MV-4-11 (cell line): Measurements from ENCODE around the gene GPA33.
"Not testable (repeated sequence)": the region's sequence is repeated elsewhere in the genome, so short reads cannot be mapped to it uniquely, and the experiment has no call there.

Experiments
- DNase-seq: peaks from one replicate; lab custom pipeline; 2025; lab: John Stamatoyannopoulos, UW

GPA33 gene

DNA sequence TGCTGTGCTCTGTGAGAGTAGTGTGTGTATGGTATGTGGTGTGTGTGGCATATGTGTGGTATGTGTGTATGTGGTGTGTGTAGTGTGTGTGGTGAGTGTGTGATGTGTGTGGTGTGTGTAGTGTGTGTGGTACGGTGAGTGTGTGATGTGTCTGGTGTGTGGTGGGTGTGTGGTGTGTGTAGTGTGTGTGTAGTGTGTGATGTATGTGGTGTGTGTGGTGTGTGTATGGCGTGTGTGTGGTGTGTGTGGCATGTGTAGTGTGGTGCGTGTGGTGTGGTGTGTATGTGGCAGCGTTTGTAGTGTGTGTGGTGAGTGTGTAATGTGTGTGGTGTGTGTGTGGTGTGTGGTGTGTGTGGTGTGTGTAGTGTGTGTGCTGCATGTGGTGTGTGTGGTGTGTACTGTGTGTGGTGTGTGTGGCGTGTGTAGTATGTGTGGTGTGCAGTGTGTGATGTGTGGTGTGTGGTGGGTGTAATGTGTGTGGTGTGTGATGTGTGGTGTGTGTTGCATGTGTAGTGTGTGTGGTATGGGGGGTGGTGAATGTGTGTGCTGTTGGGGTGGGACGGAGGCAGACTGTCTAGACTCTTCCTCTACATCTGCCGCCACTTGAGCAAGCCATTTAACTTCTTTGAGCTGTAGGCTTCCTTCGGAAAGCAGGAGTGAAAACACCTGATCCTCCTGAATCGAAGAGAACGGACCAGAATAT is 33.5 kb downstream of the GPA33 start:
- DNase-seq, result no peak

DNA sequence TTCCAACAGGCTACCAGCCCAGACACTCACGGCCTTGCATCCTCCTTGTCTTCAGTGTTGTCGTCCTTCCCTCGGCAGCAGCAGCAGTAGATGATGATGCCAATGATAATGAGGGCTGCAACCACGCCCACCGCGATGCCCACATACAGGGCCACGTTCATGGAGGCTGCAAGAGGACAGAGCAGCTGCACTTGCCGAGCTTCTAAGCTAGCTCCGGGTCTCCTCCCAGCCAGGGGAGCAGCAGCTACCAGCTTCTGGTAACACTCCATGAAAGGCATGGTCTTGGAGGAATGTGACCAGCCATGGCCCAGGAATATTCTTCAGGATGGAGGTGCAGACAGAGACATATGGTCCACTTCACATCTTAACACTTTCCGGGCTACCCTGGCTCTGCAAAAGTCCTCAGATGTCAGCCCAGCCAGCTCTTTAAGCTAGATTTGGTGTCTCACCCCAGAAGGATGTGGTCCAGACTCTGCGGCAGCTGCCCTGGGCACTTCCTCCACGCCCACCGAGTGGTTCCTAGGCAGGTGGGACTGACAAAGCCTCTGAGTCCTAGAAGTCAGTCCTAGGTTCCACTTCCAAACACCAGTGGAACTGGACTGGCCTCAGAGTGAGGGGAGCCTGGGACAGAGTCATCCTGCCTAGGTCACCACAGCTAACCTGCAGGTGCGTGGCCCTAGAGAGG is 35.1 kb downstream of the GPA33 start:
- no peak for DNase-seq

DNA sequence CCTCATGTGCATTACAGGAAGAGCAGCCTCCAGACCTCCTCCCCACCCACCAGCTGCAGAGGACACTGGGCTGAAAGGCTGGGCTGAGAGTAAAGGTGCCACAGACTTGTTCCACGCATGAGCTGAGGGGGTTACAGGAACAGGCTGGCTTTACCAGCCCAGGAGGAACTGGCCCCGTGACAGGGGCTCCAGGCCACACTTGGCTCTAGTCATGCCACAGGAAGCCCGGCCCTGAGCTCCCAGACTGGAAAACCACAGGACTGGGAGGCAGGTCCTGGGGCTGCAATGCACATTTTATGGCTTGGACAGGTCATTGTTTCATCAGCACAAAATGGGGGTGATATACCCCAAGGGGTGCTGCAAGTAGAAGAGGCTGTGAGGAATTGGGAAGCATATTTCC is 35.6 kb downstream of the GPA33 start:
- no peak for DNase-seq

GRCh38 chr1:167052389-167052788 is 37.8 kb downstream of the GPA33 start:
- DNase-seq, result no peak

GRCh38 chr1:167051907-167052306 is 38.3 kb downstream of the GPA33 start:
- DNase-seq, result no peak

DNA sequence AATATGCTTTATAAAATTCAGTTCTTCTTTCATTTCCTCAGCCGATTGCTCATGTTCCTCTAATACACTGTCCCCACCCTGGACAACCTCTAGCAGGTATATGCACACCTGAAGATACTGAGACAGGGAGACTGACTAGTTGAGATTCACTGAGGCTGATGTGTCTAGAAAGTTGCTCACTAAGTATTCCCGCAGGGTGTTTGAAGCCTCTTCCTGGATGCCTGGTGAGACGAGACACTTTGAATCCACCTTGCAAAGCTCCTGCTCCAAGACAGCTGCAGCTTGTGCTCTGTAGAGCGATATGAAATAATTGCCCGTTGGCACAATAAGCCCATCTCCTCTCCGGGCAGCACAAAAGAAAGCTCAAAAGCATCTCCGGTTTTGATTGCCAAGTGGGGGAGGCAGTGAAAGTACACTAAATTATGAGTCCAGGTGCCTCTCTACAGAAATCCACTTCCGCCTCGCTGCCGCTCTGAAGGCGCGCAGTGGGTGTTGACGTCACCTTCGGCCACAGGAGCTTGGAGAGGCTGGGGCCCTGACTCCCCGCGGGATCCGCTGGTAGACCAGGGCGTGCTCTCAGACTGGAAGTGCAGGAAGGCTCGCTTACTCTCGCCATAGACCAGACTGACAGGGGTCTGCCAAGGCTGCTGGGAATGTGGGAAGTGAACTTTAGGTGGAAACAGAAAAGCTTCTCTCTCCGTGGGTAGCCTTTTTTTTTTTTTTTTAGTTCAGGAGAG is 46.3 kb downstream of the GPA33 start:
- peak; percentile 35 for DNase-seq

DNA sequence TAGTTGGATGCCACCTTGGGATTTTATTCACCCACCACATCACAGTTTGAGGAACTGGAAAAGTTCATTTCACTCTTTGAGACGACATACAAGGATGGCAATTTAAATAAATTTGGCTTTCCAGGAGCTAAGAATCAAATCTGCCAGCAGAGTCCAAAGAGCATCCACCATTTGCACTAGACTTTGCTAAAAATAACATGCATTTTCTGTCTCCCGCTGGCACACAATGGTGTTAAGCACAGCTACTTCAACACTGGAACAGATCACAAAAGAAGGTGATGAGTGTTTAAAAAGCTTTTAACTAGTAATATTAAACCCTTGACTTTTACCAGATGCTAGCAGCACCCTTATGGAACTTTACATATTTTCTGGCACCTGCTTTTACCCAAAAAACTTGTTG is 56.5 kb downstream of the GPA33 start:
- DNase-seq, result no peak

DNA sequence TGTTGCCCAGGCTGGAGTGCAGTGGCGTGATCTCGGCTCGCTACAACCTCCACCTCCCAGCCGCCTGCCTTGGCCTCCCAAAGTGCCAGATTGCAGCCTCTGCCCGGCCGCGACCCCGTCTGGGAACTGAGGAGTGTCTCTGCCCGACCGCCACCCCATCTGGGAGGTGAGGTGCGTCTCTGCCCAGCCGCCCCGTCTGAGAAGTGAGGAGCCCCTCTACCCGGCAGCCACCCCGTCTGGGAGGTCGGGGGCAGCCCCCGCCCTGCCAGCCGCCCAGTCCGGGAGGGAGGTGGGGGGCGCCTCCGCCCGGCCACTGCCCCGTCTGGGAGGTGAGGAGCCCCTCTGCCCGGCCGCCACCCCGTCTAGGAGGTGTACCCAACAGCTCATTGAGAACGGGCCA is 60.6 kb downstream of the GPA33 start:
- DNase-seq, result not testable (repeated sequence)

- DNase-seq, result no peak
These were observed 67.8 kb downstream of the GPA33 start for GRCh38 chr1:167022384-167022783.

DNA sequence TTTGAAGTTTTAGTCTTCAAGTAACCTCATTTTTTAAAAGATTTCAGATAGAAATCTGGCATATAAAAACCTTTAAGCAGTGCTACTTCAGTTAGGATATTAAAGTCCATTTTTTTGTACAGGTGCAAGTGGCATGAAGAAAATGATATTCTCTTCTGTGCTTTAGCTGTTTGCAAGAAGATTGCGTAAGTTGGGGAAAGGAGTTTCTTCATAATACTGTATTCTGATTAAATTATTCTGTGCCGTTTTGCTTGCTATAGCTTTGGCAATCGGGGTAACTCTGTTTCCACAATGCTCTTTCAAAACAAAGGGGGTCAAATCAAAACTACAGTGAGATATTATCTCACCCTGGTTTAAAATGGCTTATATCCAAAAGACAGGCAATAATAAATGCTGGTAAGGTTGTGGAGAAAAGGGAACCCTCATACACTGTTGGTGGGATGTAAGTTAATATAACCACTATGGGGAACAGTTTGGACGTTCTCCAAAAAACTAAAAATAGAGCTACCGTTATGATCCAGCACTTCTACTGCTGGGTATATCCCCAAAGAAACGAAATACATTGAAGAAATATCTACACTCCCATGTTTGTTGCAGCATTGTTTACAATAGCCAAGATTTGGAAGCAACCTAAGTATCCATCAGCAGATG is 74.0 kb downstream of the GPA33 start:
- peak; percentile 27 for DNase-seq

GRCh38 chr1:167013108-167013929 is 76.9 kb downstream of the GPA33 start:
- no peak for DNase-seq

- no peak for DNase-seq
These were observed 77.6 kb downstream of the GPA33 start for GRCh38 chr1:167012570-167012969.

GRCh38 chr1:167011560-167012191 is 78.5 kb downstream of the GPA33 start:
- DNase-seq, result no peak

GRCh38 chr1:167003711-167004110 is 86.5 kb downstream of the GPA33 start:
- DNase-seq, result no peak
